ENCODE data around the gene TMEM131L. TPM values are rescaled to one million over a fixed set of nuclear protein-coding genes. Genes with fewer than 3 reads are reported as not detected.

The TMEM131L gene
- total and polyA plus RNA-seq, 7 donors: 0.60 to 27.2 (median 12.1) TPM

- Histone ChIP-seq H3K27ac (no peak overlapping the region), H3K4me3 (no peak overlapping the region), H3K4me1 (no peaks in the 10 kb centered on the region), H3K36me3 (no peaks in the 10 kb centered on the region), H3K27me3 (no peaks in the 10 kb centered on the region), H3K9me3 (peaks cover 0 to 2% (median 0%) of the 10 kb centered on the region in 4 donors)
- 95 to 98% methylated on average over 1 of the region's 1 CpG for WGBS, 2 donors
- TF ChIP-seq CTCF (IDR thresholded peaks at IDR 0.05) (no peak), POLR2A (IDR thresholded peaks at IDR 0.05) (no peak), EP300 (IDR thresholded peaks at IDR 0.05) (no peak), POLR2AphosphoS5 (IDR thresholded peaks at IDR 0.05) (no peak)
- intact Hi-C loops (cut with DNase I): loop anchor here (10.0 kb wide), 1 partner anchor 72 kb away; no protein-coding TSS in a partner anchor
- no peak for DNase-seq
Observed at GRCh38 chr4:153646978-153647377, 180.8 kb downstream of the TMEM131L start.

- Histone ChIP-seq H3K9me3 (peaks cover 0 to 2% (median 0%) of the 10 kb centered on the region in 4 donors), H3K27me3 (no peaks in the 10 kb centered on the region), H3K4me1 (peaks cover 0 to 3% (median 0%) of the 10 kb centered on the region in 4 donors), H3K36me3 (no peaks in the 10 kb centered on the region), H3K27ac (no peak overlapping the region), H3K4me3 (no peak overlapping the region)
- TF ChIP-seq EP300 (IDR thresholded peaks at IDR 0.05) (no peak), POLR2AphosphoS5 (IDR thresholded peaks at IDR 0.05) (no peak), POLR2A (IDR thresholded peaks at IDR 0.05) (no peak), CTCF (IDR thresholded peaks at IDR 0.05) (no peak)
- no peak for DNase-seq
- 69 to 76% methylated on average over 4 of the region's 4 CpGs for WGBS, 2 donors
- intact Hi-C loops (cut with DNase I): loop anchor here (10.0 kb wide), 1 partner anchor 73 kb away; no protein-coding TSS in a partner anchor
Observed at GRCh38 chr4:153647975-153648374, 181.8 kb downstream of the TMEM131L start.

GRCh38 chr4:153649572-153649991 is 183.4 kb downstream of the TMEM131L start:
- intact Hi-C loops (cut with DNase I): loop anchor here (10.0 kb wide), 1 partner anchor 75 kb away; no protein-coding TSS in a partner anchor
- WGBS, 2 donors: 30 to 60% methylated on average over 6 of the region's 6 CpGs
- H3K9me3 ChIP-seq: peaks cover 0 to 2% (median 0%) of the 10 kb centered on the region in 4 donors
- no peak overlapping the region for H3K27ac ChIP-seq
- DNase-seq: no peak
- peaks cover 0 to 3% (median 0%) of the 10 kb centered on the region in 4 donors for H3K4me1 ChIP-seq
- no peaks in the 10 kb centered on the region for H3K36me3 ChIP-seq
- no peaks in the 10 kb centered on the region for H3K27me3 ChIP-seq
- no peak overlapping the region for H3K4me3 ChIP-seq
- TF ChIP-seq CTCF (IDR thresholded peaks at IDR 0.05): no peak
- TF ChIP-seq POLR2AphosphoS5 (IDR thresholded peaks at IDR 0.05): no peak
- no peak for TF ChIP-seq POLR2A (IDR thresholded peaks at IDR 0.05)

GRCh38 chr4:153651116-153651515 is 185.0 kb downstream of the TMEM131L start:
- 69 to 77% methylated on average over 3 of the region's 3 CpGs for WGBS, 2 donors
- intact Hi-C loops (cut with DNase I): no loop called here
- TF ChIP-seq POLR2AphosphoS5 (IDR thresholded peaks at IDR 0.05) (no peak), CTCF (IDR thresholded peaks at IDR 0.05) (no peak), POLR2A (IDR thresholded peaks at IDR 0.05) (no peak), EP300 (IDR thresholded peaks at IDR 0.05) (no peak)

DNA sequence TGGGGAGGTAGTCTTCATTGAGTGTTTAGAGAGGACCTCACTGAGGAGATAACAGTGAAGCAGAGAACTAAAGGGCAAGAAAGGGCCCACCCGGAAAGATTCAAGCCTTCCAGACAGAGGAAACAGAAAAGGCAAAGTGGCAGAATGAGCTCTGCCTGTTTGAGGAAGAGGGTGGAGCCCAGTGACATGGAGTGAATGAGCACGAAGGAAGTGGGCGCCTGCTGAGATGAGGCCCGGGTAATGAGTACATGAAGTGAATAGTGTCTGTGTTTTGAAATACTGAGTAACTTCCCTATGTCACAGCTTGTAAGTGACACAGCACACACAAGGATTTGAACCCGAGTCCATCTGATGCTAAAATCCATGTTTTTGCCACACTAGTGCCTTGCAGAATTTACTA is 185.4 kb downstream of the TMEM131L start:
- intact Hi-C loops (cut with DNase I): no loop called here
- 34 to 49% methylated on average over 5 of the region's 5 CpGs for WGBS, 2 donors
- H3K9me3 ChIP-seq: no peaks in the 10 kb centered on the region
- TF ChIP-seq POLR2A (IDR thresholded peaks at IDR 0.05) (no peak), EP300 (IDR thresholded peaks at IDR 0.05) (no peak), POLR2AphosphoS5 (IDR thresholded peaks at IDR 0.05) (peak in 2 of 4 donors; percentile 36 to 56)
- H3K36me3 ChIP-seq: no peaks in the 10 kb centered on the region
- DNase-seq: peak; percentile 80
- H3K27me3 ChIP-seq: no peaks in the 10 kb centered on the region
- peak overlapping the region in 3 of 4 donors; percentile 58 to 61 (median 59) for H3K27ac ChIP-seq
- H3K4me3 ChIP-seq: no peak overlapping the region
- H3K4me1 ChIP-seq: peaks cover 0 to 3% (median 0%) of the 10 kb centered on the region in 4 donors

More at GRCh38 chr4:153651116-153651515, 185.0 kb downstream of the TMEM131L start:
- Histone ChIP-seq H3K4me1 (peaks cover 0 to 3% (median 0%) of the 10 kb centered on the region in 4 donors), H3K4me3 (no peak overlapping the region), H3K9me3 (no peaks in the 10 kb centered on the region), H3K27me3 (no peaks in the 10 kb centered on the region), H3K36me3 (no peaks in the 10 kb centered on the region), H3K27ac (peak overlapping the region; percentile 24 to 59 (median 38))
- DNase-seq: no peak
